Renal cortex interstitium (tissue), 11 donors: ENCODE measurements around the gene RAB36. TPM values are rescaled to one million over a fixed set of nuclear protein-coding genes. Genes with fewer than 3 reads are reported as not detected.
A peak's percentile ranks its signal among the peaks of the same experiment; 100 is the strongest.

Source experiments
- DNase-seq, 11 donors: peaks; one replicate each; pipeline ENCODE4 v3.0.0-alpha.2; 2013; ENCODE audit warnings: low read depth in 9 of 11, low spot score in 4 of 11; ENCODE audit errors: extremely low read depth in 1 of 11
- polyA plus RNA-seq, 3 donors: library from polyadenylated mRNA; unstranded; fragments of 120-200 nt; gene quantifications; one replicate each; pipeline ENCODE4 v1.2.1, GENCODE V29; 2013; ENCODE audit not compliant: insufficient read length in 3 of 3

The RAB36 gene
- polyA plus RNA-seq, 3 donors: 15.0 to 20.9 (median 16.5) TPM

- DNase-seq: no peak
Observed at GRCh38 chr22:23105304-23105703, 40.0 kb upstream of the RAB36 start.

DNA sequence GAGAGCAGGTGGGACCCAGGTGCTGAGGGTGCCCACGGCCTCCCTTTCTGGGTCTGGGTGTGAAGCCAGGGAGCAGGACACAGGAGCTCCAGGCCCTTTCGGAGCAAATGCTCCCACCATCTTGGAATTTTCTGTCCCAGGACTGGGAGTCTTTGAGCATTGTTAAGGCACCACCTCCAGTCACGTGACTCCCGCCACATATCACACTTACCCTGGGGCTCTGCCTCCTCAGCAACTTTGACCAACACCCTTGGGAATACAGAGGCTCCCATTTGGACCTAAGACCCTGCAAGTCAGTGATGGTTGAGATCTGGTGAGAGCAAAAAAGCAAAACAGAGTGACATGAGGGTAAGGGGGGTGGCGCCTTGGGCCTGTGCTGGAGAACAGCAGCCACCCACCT lies 39.4 kb upstream of the RAB36 start:
- DNase-seq: no peak

DNA sequence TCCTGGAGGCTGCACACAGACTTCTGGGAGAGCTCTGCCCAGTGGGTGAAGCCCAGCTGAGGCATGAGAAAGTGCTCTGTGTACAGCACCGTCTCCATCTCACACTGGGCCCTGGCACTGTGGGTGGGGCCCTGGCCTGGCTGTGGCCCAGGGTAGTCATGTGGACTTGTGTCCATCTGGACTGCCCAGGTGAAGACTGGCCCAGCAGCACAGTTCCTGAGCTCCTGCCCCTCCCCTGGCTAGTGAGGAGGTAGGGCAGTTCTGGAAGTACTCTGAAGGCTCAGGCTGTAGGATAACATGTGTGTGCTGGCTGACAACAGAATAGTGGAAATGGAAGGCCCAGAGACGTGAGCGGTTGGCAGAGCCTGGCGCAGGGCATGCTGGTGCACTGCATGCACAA lies 38.9 kb upstream of the RAB36 start:
- DNase-seq: no peak

- no peak for DNase-seq
Observed at GRCh38 chr22:23106906-23107367, 38.3 kb upstream of the RAB36 start.

GRCh38 chr22:23107487-23108248 lies 37.6 kb upstream of the RAB36 start:
- DNase-seq: no peak

DNA sequence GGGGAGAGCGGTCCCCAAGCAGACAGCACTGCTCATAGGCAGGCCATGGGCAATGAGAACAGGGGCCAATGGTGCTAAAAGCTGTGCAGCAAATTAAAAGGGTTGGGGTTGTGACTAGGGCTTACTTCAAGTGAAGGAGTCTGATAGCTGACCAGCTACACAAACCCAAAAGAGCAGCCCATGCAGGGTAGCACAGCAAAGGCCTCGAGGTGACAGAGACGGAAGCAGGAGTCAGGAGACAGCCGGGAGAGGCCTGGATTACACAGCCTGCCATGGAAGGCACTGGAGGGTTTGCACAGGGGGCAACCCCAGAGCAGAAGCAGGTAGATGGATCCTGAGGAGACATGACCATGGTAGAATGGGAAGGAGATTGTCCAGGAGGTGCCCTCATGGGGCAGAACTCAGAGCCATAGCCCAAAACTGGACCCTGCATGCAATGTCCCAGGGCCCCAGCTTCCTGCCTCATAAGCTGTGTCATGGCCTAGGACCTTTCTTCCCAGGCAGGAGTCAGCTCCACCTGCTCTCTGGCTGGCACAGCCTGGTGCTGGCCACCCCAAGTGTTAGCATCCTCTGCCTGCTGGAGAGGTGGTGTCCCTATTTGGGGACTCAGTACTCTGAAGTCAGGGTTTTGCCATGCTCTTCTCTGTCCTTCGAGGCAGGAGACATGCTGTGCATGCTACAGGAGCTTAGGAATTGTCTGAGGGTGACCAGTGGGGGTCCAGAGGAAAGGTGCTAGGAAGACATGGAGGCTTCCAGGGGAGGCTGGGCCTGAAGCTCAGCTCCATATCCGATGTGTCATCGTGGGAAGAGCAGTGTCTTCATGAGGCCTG lies 36.8 kb upstream of the RAB36 start:
- no peak for DNase-seq

DNA sequence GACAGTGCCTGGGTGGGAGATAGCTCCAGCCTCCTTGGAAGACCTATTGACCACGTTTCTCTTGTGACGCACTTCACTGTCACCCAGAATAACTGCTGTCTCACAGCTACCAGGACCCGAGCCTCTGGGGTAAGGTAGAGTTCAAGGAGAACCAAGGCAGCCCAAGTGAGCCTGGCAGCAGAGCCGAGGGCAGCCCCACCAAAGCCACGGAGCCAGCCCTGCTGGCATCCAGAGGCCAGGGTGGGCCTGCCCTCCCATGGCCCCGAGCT lies 36.3 kb upstream of the RAB36 start:
- DNase-seq: no peak

GRCh38 chr22:23109441-23109978 lies 35.8 kb upstream of the RAB36 start:
- DNase-seq: no peak

DNA sequence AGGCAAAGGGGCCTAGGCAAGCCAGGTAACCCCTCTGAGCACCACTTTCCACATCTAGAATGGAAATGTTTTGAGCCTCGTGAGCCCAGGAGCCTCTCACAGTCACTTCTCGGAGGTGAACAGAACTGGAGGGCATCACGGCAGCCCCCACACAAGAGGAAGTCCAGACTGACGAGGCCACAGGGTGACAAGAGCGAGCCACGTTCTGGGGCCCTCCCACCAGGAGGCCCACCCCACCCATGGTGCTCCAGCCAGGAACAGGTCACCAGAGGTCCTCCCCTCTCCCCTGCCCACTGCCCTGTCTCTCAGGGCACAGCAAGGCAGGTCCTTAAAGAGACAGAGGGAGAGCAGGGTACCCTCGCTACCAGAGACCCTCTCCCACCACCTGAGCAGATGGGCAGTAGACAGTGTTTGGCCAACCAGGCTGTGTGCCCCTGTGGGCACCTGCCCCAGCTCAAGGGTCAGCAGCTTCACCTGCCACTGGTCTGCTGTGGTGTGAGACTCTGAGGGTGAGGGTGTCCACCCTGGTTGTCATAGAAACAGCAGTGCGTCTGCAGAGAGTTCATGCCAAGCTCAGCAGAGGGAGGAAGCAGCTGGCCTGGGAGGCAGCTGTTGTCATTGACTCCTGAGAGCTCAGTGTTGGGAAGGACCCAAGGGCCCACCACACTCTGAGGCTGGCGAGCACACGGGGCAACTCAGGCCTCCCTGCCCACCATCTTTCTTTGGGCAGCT lies 34.9 kb upstream of the RAB36 start:
- DNase-seq: peak in 1 of 11 donors; percentile 18

DNA sequence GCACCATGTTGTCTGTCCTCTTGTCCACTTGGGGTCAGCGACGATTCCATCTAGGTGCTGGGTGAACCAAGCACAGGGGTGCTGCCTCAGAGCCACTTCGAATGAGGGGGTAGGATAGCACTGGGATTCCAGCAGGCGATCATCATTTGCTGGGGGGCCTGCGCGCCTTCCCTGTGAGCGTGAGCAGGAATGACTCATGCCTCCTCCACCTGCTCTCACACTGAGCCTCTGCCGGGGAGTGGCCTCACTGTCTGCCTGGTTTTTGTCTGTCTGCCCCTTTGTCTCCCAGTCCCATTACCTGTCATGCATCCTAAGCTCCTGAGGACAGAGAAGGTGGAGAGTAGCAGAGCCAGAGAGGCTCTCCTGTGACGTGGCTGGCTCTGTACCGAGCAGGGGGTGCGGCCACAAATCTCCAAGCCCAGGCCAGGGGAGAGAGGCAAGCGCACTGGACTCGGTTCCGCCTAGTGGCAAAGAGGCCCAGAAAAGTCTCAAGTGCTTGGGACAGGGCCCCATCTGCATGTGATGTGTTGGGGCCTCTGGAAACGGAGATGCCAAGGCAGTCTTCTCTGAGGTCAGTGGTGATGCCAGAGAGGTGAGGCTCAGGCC lies 34.3 kb upstream of the RAB36 start:
- no peak for DNase-seq

GRCh38 chr22:23112472-23113012 lies 32.7 kb upstream of the RAB36 start:
- no peak for DNase-seq

DNA sequence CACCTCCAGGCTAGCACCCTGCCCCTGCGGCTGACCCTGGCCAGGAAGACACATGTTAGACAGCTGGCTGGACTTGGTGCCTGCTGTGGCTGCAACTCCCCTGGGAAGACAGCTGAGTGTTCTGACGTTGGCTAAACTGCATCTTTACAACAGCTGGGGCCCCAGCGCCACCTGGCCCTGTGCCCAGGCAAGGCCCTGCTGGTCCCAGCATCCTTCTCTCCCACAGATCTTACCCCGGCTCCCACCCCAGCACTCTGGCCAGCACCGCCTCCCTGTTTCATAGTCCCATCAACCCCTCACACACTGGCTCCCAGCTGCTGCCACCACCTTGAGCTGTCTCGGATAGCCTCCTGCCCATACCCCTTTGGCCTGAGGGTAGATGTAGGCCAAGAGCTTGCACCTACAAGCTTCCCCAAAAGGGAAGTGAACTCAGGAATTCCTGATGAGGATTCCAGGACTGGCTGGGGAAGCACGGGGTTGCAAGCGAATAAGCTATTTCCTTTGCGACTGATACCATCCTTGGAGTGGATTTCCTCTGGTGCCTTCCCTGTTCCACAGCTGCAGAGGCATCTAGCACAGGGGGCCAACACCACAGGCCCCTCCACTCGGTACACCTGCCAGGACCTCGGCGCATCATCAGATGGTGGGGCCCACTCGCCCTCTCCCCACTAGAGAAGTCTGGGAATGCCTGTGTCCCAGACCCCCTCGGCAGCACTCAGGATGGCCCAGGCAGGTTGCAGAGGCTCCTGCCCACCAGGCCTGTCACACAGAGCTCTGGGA lies 32.0 kb upstream of the RAB36 start:
- no peak for DNase-seq

- no peak for DNase-seq
Observed at GRCh38 chr22:23113847-23114720, 31.2 kb upstream of the RAB36 start.

- no peak for DNase-seq
Observed at GRCh38 chr22:23114721-23115020, 30.6 kb upstream of the RAB36 start.

DNA sequence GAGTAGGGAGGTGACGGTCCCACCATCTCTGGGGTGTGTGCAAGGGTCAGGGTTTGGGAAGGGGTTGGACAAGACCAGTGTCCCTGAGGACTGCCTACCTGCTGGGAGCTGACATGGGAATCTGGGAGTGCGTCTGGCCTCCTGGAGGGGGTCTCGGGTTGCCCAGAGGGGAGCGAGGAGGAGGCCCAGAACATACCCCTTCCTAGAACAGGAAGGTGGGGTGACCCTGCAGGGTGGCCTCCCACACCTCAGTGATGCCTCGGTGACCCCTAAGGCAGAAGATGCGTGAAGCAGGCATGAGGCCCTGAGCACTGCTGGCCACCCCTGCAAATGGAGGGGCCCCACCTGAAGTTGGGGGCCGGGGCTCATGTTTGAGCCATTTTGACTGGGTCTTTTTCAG lies 29.9 kb upstream of the RAB36 start:
- no peak for DNase-seq

DNA sequence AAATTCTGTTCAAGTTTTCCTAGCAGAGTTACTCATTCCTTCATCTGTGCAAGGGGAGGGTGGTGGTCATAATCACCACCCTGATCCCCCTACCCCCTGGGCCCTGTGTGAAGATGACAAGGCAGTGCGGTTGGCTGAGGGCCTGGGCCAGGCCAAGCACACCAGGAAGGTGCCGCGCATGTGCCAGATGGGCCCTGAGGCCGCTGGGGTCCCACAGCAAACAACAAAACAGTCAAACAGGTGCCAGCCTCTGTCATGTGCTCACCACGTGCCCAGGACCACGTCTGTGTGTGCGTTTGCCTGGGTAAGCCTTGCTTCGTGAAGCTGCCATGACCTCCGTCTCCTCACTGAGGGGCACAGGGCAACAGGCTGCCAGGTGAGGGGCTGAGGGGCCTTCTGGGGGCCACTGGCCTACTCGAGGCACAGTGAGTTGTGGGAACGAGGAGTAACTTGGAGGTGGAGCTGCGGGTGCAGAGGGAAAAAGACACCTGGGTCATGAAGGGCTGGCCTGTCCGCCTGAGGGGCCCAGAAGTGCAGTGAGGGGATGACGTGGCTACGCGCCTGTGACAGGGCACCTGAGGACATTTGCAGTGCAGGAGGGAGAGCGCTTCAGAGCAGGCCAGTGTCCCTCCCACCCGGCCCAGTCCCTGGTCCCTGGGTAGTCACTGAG lies 29.3 kb upstream of the RAB36 start:
- no peak for DNase-seq
